Type B pancreatic cell (in vitro differentiated cells): ENCODE data around the gene MUC5B. TPM values are rescaled to one million over a fixed set of nuclear protein-coding genes. Genes with fewer than 3 reads are reported as not detected.

Source experiments
- DNase-seq: peaks from one replicate; pipeline ENCODE4 v3.0.0; 2021; ENCODE audit warnings: mixed read lengths; ENCODE audit not compliant: unreplicated experiment; ENCODE audit errors: extremely low spot score
- H3K27ac Mint-ChIP-seq: 2 replicates; pipeline ENCODE4 v1.8.0; 2021; ENCODE audit warnings: mild to moderate bottlenecking, mixed read lengths
- H3K27me3 Mint-ChIP-seq: 2 replicates; pipeline ENCODE4 v1.8.0; 2021; ENCODE audit warnings: mixed read lengths
- H3K36me3 Mint-ChIP-seq: 2 replicates; pipeline ENCODE4 v1.8.0; 2021; ENCODE audit warnings: mixed read lengths
- H3K4me1 Mint-ChIP-seq: one replicate; pipeline ENCODE4 v1.8.0; 2021; ENCODE audit warnings: mixed read lengths; ENCODE audit not compliant: unreplicated experiment
- H3K4me3 Mint-ChIP-seq: 2 replicates; pipeline ENCODE4 v1.8.0; 2021; ENCODE audit warnings: mild to moderate bottlenecking, mixed read lengths
- H3K9me3 Mint-ChIP-seq: 2 replicates; pipeline ENCODE4 v1.8.0; 2021; ENCODE audit warnings: mixed read lengths
- total RNA-seq: library from RNA; stranded (reverse); gene quantifications from 2 replicates; pipeline ENCODE4 v1.2.1, GENCODE V29; 2021; ENCODE audit warnings: low replicate concordance
- TF ChIP-seq, protein P1 (sequence below): fragments of 200-600 bp; sonication (generic); conservative IDR thresholded peaks from 2 replicates; pipeline ENCODE4 v1.5.0; 2021; ENCODE audit warnings: antibody characterized with exemption, mild to moderate bottlenecking

The MUC5B gene
- total RNA-seq, 1 donor from 2014 or later: 2.0 TPM

DNA sequence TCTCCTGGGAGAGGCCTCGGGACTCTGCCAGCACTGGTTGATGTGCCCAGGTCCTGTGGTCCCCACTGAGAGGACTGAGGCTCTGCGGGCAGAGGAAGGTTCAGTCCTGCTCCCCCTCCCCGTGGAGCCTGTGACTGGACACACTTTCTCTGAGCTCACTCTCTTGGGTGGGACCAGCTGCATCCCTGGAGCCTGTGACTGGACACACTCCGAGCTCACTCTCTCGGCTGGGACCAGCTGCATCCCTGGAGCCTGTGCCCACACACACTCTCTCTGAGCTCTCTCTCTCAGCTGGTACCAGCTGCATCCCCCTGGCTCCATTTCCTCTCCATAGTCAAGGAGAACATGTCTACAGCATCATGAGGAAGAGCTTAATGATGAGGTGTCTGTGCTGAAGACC is 47.1 kb downstream of the MUC5B start:
- Mint-ChIP-seq H3K27me3 (no peaks in the 10 kb centered on the region), H3K4me3 (no peak overlapping the region), H3K9me3 (no peaks in the 10 kb centered on the region), H3K36me3 (peaks cover 3% of the 10 kb centered on the region), H3K27ac (no peak overlapping the region), H3K4me1 (peaks cover 6% of the 10 kb centered on the region)
- no peak for DNase-seq
- TF ChIP-seq, protein P1, sequence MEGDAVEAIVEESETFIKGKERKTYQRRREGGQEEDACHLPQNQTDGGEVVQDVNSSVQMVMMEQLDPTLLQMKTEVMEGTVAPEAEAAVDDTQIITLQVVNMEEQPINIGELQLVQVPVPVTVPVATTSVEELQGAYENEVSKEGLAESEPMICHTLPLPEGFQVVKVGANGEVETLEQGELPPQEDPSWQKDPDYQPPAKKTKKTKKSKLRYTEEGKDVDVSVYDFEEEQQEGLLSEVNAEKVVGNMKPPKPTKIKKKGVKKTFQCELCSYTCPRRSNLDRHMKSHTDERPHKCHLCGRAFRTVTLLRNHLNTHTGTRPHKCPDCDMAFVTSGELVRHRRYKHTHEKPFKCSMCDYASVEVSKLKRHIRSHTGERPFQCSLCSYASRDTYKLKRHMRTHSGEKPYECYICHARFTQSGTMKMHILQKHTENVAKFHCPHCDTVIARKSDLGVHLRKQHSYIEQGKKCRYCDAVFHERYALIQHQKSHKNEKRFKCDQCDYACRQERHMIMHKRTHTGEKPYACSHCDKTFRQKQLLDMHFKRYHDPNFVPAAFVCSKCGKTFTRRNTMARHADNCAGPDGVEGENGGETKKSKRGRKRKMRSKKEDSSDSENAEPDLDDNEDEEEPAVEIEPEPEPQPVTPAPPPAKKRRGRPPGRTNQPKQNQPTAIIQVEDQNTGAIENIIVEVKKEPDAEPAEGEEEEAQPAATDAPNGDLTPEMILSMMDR: no peak

DNA sequence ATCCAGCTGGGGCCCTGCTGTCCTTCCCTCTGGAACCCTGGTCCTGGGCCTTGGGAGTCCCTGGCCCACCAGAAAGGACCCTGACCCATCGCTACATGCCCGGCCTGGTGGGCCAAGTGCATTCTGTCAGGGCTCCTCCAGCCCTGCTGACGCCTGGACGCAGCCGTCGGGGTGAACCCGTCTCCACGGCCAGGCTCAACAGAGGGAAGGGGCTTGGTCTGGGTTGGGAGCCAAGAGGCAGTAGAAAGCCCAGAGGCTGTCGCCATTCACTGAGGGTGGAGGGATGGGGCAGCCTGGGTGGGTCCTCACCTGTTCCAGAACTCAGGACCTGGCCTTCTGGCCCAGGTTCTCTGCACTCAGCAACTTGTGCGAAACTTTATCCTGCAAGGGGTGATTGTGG is 47.6 kb downstream of the MUC5B start:
- H3K9me3 Mint-ChIP-seq: no peaks in the 10 kb centered on the region
- no peak for DNase-seq
- H3K27me3 Mint-ChIP-seq: no peaks in the 10 kb centered on the region
- TF ChIP-seq, protein P1: no peak
- H3K36me3 Mint-ChIP-seq: peaks cover 3% of the 10 kb centered on the region
- H3K4me3 Mint-ChIP-seq: no peak overlapping the region
- peaks cover 6% of the 10 kb centered on the region for H3K4me1 Mint-ChIP-seq
- no peak overlapping the region for H3K27ac Mint-ChIP-seq

DNA sequence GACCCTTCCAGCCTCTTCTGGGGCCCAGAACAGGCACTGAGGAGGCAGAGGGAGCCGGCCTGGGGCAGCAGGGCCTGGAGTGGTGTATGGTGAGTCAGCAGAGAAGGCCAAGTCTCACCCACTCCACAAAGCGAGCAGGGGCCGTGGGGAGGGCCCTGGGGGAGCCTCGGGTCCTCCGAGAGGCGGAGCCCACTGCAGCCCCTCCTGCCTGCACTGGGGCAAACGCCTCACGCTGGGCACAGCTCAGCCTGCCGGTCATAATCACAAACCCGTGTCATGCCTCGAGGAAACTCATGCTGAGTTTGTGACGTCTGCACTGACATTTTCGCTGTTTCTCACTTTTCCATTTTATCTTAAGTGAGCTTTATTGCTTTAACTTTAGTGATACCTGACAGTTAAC is 48.1 kb downstream of the MUC5B start:
- H3K36me3 Mint-ChIP-seq: peaks cover 3% of the 10 kb centered on the region
- H3K4me3 Mint-ChIP-seq: no peak overlapping the region
- TF ChIP-seq, protein P1: no peak
- DNase-seq: no peak
- no peaks in the 10 kb centered on the region for H3K9me3 Mint-ChIP-seq
- H3K4me1 Mint-ChIP-seq: peaks cover 6% of the 10 kb centered on the region
- H3K27ac Mint-ChIP-seq: no peak overlapping the region
- H3K27me3 Mint-ChIP-seq: no peaks in the 10 kb centered on the region

DNA sequence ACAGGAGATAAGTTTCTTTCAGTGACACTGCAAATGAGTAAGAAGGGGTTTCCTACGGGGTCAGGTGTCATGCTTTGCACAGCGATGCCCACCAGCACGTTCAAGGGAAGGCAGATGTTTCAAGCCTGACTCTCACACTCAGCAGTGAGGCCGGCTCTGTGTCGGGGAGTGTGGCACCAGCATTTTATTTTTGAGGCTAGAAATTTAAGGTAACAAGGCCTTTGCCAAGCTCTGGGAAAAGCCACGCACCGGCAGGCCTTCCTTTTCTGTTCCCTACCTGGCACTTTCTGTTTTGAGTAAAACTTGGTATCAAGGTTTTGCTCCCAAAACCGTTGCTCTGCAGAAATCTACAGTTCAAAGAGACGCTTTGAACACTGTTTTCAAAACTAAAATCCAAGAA is 48.5 kb downstream of the MUC5B start:
- H3K27me3 Mint-ChIP-seq: no peaks in the 10 kb centered on the region

DNA sequence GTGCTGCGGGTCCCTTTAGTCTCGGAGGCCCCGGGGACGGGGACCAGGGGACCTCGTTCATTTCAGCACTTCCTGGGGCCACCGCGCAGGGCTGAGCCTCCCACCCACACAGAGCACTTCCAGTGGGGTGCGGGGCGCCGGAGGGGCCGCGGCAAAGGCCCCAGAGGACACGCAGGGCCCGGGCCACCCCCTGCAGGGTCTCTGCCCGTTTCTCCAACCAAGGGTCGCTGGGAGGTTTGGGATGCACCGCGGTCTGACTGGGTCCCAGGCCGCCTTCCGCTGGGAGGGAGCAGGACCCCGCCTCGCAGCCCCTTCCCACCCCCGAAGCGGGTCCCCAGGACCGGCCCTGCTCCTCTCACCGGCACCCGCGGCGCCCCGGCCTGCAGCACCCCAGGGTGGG is 49.1 kb downstream of the MUC5B start:
- Mint-ChIP-seq H3K27ac (no peak overlapping the region), H3K9me3 (no peaks in the 10 kb centered on the region), H3K4me3 (no peak overlapping the region), H3K4me1 (peaks cover 6% of the 10 kb centered on the region), H3K36me3 (peaks cover 3% of the 10 kb centered on the region), H3K27me3 (no peaks in the 10 kb centered on the region)
- no peak for DNase-seq
- TF ChIP-seq, protein P1: no peak

More for the DNA sequence above, 48.5 kb downstream of the MUC5B start:
- H3K9me3 Mint-ChIP-seq: no peaks in the 10 kb centered on the region
- DNase-seq: no peak
- peaks cover 3% of the 10 kb centered on the region for H3K36me3 Mint-ChIP-seq
- TF ChIP-seq, protein P1: no peak
- H3K4me3 Mint-ChIP-seq: no peak overlapping the region
- no peak overlapping the region for H3K27ac Mint-ChIP-seq
- peaks cover 6% of the 10 kb centered on the region for H3K4me1 Mint-ChIP-seq

DNA sequence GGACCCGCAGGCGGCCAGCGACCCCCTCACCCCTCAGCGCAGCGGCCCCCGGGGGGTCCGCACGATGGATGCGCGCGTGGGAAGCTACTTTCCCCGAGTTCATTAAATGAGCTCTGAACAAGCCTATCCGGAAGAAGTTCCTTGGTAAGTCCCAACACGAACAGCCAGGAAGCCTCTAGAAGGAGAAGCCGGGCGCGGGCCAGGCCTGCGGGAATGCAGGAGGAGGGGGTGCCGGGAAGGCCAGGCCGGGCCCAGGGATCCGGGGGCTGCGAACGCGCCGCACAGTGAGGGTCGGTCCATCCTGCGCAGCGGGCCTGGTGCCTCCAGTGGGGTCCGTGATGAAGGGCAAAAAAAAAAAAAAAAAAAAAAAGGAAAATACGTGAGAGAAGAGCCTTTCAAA is 49.7 kb downstream of the MUC5B start:
- DNase-seq: no peak
- H3K27me3 Mint-ChIP-seq: no peaks in the 10 kb centered on the region
- TF ChIP-seq, protein P1: no peak
- peaks cover 3% of the 10 kb centered on the region for H3K36me3 Mint-ChIP-seq
- no peak overlapping the region for H3K27ac Mint-ChIP-seq
- H3K9me3 Mint-ChIP-seq: no peaks in the 10 kb centered on the region
- no peak overlapping the region for H3K4me3 Mint-ChIP-seq
- H3K4me1 Mint-ChIP-seq: peaks cover 6% of the 10 kb centered on the region
